NK-92 (cell line): Measurements from ENCODE around the gene RGPD8.
"Not testable (repeated sequence)": the region's sequence is repeated elsewhere in the genome, so short reads cannot be mapped to it uniquely, and the experiment has no call there.

ENCODE experiments used
- DNase-seq: peaks from one replicate; lab custom pipeline; 2025; ENCODE audit not compliant: unreplicated experiment; lab: John Stamatoyannopoulos, UW

The RGPD8 gene

DNA sequence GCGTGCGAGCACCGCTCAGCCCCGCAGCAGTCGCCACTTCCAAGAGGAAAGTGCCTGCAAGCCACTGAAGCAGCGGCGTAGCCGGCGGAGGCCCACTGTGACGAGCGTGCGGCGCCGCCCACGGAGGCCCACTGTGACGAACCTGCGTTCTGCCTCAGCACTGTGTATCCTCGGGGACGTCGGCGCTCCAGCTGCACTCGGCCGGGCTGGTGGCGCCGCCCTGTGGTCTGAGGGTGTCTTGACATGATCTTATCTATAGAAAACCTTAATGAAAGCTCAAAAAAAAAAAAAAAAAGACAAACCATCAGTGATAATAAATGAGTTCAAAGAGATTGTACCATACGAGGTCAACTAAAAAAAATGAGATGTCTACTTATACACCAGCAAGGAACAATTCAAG lies at the start of gene RGPD8:
RGPD8 (minus strand) TSS at position 166 of the 400 bp plus-strand sequence. CDS start 192 bp downstream, outside the sequence.
- DNase-seq, result not testable (repeated sequence)

DNA sequence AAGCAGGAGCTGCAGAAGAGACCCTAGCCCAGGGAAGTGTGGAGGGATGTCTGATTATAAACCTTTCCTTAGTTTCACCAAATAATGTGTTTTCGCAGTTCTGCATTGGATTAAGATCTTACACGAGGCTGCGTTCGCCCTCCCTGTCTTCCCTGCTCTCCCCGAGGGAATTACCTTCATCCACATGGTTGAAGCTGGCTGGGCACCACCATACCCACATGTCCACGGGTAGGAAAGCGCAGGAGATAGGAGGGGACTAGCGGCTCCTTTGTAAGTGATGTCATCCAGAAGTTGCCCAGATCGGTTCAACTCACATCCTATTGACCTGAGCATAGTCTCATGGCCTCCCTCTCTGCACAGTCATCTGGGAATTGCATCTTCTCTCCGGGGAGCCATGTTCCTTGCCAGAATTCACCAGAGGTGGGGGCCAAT lies 49.6 kb upstream of the RGPD8 start:
- no peak for DNase-seq

DNA sequence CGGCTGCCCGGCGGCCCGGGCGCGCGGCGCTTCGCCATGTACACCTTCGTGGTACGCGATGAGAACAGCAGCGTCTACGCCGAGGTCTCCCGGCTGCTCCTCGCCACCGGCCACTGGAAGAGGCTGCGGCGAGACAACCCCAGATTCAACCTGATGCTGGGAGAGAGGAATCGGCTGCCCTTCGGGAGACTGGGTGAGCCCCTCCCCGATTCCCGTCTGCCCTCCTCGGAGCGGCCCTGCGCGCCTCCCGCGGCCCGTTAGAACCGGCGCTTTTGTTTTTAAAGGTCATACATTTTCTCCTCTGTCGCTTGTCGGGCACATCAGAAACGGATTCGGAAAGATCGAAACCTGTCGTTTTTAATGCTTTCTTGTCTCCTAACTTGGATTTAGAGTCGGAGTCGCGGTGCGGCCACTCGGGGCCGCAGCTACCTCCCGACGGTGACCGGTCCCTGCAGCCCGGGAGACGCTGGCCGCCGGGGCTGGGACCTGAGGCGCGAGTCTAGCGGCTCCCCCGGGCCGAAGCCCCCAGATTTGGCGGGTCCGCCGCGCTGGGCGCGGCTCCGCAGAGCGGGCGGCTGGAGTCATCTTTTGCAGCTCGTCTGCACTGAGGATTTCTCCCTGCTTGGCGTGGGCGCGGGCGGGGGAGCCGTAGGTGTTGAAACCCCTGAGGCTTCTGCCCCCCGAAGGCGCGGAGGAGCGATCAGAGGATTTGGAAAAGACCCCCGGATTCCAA lies 49.0 kb upstream of the RGPD8 start:
- DNase-seq, result no peak

DNA sequence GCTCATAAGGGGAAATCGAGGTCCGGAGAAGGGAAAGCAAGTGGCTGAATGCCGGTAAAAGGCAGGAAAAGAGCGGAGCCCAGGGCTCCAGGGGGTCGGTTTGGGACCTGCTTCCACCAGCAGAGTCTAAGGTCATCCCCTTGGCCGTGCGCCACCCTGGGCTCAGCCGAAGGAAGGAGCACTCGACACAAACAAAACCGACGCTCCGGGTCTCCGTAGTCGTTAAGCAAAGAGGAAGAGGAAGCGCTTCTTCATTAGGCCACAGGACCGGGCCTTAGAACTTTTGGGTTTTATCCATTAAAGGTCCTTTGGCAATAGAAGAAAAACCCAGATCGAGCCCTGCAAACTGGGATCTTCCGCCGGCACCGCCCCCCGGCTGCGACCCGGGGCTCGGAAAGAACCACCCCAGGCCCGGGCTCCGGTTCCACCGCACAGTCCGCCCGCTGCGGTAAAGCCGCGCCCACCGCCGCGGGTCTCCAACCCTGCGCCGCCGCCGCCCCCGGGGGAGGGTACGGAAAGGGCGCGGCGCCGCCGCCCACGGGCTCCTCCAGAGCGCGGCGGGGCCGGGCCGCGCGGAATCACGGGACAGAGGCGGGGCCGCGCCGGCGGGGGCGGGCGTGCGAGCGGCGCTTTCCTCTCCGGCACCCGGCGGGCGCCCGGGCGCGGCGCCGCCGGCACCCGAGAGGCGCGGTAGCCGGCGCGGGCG lies 48.2 kb upstream of the RGPD8 start, which contains the start of gene TTL:
TTL (plus strand) TSS at position 629 of the 706 bp plus-strand sequence. CDS start 189 bp downstream, outside the sequence.
- DNase-seq, result no peak

DNA sequence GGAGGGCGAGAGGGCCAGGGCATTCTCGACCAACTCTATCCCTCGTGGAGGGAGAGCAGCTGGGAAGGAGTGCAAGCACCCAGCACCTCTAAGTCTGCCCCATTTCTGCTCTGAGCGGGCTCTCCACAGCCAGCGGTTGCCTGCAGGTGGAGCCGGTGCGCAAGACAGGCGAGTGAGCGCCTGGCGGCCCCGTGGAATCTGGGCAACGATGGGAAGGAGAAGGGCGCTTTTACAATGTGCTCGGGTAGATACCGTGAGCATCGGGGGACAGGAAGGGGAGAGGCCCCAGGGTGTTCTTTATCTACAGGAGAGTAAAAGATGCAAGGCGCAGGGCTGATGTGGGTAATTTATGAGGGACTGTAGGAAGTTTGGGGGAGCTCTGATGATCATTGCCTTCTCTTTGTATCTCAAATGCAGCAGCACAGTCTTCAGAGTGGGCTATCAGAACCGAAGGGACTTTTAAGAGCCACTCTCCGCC lies 47.6 kb upstream of the RGPD8 start:
- peak; percentile 31 for DNase-seq

DNA sequence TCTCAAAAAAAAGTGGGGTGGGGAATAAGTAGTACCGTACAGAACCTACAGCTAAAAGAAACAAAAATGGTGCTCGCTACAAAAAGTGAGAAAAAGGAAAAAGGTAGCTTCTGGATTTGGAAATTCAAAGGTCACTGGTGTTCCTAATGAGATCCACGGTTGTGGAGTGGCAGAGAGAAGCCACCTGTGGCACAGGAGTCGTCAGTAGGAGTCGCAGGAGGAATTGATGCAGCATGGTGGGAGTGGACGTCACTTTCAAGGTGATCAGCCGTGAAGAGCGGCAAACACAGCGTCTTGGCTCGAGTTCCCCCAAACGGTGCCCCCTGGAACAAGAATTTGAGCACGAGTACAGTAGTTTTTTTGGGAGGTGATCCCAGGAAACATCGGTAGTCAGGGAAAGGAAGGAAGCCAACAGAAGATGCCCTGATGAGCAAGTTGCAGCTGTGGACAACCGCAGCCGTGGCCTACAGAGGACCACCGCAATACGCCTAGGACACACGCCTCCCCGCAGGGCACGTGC lies 47.1 kb upstream of the RGPD8 start:
- no peak for DNase-seq

DNA sequence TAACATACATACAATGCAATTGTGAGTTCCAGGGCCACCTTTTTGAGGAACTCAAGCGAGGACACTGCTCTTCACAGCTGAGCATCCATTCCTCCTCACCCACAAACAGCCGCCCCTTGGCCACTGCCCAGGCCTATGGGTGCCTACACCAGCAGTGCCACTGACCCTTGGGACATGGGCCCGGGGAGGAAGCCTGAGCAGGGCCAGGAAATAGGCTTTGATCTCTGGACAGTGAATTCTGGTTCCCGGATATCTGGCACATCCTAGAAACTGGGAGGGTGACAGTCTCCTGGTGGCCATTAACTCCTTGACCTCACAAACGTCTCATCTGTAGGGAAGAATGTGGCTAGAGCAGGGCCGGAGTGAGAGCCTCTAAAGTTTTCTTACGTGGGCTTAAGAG lies 43.0 kb upstream of the RGPD8 start:
- DNase-seq, result no peak

DNA sequence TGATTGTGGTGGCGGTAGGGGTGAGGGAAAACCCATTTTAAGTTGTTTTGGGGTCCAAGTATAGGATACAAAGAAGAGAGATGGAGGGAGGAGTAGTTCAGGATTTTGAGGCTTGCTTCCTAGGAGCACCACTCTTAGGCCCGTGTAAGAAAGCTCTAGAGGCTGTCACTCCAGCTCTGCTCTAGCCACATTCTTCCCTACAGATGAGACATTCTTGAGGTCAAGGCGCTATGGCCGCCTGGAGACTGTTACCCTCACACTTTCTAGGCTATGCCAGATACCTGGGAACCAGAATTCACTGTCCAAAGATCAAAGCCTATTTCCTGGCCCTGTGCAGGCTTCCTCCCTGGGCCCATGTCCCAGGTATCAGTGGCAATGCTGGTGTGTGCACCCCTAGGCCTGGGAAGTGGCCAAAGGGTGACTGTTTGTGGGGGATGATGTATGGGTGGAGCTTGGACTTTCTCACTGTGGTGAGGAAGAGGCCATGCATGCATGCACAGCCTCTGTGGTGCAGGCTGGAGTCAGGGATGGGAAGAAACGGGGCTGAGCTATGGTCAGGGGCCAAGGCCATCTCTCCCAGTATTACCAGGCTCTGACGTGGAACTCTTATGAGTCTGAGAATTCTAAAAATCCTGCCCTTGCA lies 41.5 kb upstream of the RGPD8 start:
- no peak for DNase-seq

DNA sequence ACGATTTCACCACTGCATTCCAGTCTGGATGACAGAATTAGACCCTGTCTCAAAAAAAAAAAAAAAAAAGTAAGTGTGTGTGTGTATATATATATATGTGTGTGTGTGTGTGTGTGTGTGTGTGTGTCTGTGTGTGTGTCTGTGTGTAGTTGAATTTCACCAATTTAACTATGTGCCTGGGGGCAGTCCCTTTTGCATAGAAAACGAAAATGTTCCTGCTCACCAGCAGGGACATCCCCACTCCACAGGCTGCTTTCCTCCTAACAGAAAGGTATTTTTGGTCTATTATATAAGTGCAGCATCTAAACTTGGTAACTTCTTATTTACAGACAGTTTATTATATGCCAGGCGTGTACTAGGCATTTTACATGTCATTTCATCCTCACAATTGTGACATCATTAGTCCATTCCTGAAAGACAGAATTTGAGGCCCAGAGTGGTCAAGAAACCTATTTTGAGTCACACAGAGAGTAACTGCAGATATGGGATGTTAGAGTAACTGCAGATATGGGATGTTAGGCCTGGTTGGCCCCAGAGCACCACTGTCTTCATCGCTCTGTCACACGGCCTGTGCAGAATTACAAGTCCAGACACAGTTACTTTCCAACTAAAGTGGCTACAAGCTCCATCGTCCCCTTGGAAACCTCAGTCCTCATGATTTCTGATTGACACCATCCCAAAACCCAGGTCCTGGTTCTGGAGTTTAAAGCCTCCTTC lies 39.3 kb upstream of the RGPD8 start:
- no peak for DNase-seq

DNA sequence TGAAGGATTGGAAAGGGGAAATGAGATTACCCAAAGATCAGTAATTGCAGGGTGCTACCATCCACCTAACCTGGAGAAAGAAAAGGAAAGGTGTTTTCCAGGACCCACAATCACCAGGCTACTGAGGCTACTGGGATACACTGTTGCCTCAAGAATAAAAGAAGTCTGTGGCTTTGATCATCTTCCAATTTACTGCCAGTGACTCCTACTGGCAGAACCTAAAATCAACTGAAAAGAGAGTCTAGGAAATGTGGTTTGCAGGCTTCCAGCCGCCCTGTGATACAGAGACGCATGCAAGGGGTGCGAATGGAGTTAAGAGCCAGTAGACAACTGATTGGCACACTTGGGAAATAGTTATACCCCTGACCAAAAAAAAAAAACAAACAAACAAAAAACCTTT lies 31.9 kb upstream of the RGPD8 start:
- DNase-seq, result no peak

DNA sequence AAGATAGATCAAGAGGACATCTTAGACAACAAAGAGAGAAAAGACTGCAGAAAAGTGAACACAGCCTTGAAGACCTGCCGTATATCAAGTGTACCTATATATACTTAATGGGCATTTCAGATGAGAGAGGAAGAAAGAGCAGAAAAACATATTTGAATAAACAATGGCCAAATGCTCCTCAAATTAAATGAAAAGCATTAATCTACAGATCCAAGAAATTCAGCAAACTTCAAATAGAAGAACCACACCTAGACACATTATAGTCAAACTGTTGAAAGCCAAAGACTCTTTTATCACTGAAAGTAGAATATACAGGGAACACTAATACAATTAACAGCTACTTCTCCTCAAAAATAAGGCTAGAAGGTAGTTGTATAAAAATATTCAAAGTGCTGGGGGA lies 29.8 kb upstream of the RGPD8 start:
- DNase-seq, result no peak

DNA sequence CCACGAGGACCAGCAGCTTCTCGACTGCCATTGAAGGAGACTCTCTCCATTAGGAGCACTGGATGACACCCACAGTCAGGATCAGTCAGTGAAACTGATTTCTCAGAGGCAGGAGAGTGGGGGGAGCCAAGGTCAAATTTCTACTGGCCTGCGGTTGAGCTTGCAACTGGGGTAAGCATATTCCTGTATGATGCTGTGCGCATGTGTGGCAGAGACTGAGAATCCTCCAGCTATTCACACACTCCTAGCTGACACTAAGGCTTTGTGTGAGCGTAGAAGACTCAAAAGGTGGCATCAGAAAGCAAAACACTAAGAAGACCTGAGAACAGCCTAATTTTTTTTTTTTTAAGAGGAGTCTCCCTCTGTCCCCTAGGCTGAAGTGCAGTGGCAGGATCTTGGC lies 28.7 kb upstream of the RGPD8 start:
- no peak for DNase-seq

DNA sequence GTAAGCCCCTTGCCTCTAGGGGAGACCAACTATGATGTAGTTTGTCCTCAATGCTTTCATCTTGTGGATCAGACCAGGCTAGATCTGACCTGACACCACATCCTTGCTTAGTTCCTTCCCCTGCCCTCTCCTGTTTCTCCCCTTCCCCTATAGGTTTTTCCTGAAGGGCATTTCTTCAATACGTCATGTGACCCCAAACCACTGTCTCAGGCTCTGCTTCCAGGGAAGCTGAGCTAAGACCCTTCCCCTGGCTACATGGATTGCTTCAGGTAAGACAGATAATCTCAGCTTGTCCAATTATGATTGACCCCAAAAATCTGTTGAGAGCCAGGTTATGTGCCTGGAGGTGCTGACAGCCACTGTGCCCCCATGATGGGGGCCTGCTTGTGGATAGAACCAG lies 25.9 kb upstream of the RGPD8 start:
- no peak for DNase-seq

DNA sequence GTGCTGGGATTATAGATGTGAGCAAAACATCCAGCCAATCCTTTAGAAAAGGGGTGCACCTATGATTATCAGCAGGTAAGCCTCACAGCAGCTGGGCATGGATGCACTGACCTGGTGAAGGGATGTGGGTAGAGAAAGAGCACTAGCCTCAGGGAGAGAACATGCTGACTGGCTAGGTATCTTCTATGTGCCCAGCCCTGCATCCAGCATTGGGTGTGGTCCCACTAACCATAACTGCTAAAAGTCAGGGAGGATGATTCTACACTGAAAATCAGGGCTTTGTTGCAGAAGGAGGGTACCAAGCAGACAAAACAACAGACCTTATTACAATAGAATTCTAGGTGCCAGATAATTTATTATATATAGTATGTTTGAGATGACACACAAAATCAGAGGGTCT lies 21.1 kb upstream of the RGPD8 start:
- DNase-seq, result no peak

DNA sequence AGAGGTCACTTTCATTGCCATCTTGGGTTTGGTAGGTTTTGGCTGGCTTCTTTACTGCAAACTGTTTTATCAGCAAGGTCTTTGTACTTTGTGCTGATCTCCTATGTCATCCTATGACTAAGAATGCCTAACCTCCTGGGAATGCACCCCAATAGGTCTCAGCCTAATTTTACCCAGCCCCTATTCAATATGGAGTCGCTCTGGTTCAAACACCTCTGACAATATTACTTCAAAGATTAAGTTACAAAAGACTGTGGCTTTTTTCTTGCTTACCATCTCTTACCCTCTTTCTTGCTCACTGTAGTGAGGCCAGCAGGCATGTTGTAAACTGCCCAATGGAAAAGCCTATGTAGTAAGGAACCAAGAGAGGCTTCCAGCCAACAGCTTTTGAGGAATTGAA lies 17.9 kb upstream of the RGPD8 start:
- DNase-seq, result no peak

DNA sequence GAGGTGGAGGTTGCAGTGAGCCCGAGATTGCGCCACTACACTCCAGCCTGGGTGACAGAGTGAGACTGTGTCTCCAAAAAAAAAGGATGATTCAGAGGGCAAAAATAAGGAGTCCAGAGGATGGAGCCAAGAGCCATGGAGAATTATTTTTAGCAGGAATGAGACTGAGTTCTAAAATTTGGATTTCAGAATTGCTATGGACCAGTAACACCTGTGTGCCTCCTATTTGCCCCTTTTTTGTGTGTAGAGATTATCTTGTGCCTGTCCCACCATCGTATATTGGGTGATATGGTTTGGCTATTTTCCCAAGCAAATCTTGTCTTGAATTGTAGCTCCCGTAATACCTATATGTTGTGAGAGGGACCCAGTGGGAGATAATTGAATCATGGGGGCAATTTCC lies 16.4 kb upstream of the RGPD8 start:
- no peak for DNase-seq

DNA sequence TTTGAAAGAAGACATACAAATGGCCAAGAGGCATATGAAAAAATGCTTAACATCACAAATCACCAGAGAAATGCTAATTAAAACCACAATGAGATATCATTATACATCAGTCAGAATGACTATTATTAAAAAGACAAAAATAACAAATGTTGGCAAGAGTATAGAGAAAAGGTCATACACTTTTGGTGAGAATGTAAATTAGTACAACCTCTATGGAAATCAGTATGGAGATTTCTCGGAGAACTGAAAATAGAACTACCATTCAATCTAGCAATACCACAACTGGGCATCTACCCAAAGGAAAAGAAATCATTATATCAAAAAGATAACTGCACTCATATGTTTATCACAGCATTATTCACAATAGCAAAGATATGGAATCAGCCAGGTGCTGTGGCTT lies 10.8 kb upstream of the RGPD8 start:
- DNase-seq, result not testable (repeated sequence)

DNA sequence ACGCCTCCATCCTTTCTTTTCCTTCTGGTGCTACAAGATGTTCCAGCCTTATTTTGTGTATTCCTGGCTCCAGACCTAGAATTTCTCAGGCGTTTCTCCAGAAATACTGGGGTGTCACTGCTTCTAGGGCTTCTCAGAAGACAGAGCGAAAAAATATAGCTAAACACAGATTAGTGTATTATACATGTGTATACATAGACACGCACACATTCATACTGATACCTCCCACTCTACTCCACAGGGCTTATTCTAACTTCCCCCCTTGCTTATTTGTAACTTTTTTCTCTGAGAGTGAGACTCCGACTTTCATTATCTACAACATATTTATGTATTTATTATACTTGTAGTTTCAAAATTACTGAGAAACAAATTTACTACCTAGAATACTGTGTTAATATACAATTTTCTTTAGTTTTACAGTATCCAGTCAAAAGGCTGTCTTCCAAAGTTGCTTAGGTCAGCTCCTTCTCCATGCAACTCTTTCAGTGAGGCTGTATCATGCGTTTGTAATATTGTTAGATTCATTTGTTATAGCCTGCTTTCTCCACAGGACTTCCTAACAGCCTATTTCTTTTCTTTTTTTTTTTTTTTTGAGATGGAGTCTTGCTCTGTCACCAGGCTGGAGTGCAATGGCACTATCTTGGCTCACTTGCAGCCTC lies 5.3 kb upstream of the RGPD8 start:
- not testable (repeated sequence) for DNase-seq

DNA sequence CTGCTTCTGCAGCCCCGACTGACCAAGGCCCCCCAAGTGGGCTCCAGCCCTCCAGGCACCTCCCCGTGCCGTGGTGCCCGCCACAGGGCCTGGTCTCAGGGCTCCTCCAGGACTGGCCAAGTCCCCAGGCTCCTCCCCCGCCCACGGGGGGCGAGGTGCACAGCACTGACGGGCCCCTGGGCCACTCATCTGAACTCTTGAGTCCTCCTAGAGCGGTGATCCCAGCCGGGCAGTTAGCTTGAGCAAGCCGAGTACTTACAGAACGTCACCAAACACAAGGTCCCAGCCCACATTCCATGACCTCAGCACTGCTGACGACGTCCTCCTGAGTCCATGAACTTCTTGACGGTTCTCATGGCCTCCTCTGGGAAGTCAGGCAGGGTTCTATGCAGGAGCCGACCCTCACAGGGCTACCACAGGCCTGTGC lies 4.0 kb upstream of the RGPD8 start:
- DNase-seq, result not testable (repeated sequence)

DNA sequence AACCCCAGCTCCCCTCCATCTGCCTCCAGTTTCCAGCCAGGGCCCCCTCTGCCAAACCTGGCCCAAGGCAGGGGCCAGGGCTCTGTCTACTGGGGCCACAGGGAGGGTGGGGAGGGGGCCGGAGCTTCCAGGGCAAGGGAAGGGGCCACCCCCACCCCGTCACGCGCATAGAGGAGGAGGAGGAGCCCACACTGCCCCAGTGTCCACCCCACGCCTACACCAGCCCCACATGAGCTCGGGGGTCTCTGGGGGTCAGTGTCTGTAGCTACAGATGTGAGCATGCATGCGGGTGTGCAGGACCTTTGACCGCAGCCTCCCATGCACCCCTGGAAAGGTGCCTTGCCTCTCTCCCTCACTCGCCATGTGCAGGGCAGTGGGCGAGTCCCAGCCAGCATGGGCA lies 3.5 kb upstream of the RGPD8 start:
- DNase-seq, result not testable (repeated sequence)
